AG08396 (cell line): ENCODE results near the gene NME3.
A peak's percentile ranks its signal among the peaks of the same experiment; 100 is the strongest.

Experiments
- DNase-seq: peaks from one replicate; pipeline ENCODE4 v3.0.0; 2012; ENCODE audit warnings: low spot score, mixed read lengths

Gene NME3

GRCh38 chr16:1780677-1781072, 9.3 kb upstream of the NME3 start:
- no peak for DNase-seq

GRCh38 chr16:1779741-1780676, 8.7 kb upstream of the NME3 start:
- no peak for DNase-seq

GRCh38 chr16:1779234-1779701, 7.9 kb upstream of the NME3 start:
- DNase-seq, result no peak

- DNase-seq, result no peak
Measured at GRCh38 chr16:1778200-1779179, 7.1 kb upstream of the NME3 start.

- no peak for DNase-seq
Measured at GRCh38 chr16:1777375-1778199, 6.2 kb upstream of the NME3 start.

GRCh38 chr16:1776991-1777374, 5.6 kb upstream of the NME3 start:
- DNase-seq, result no peak

- no peak for DNase-seq
Measured at GRCh38 chr16:1776672-1776955, 5.3 kb upstream of the NME3 start.

- DNase-seq, result no peak
Measured at GRCh38 chr16:1775846-1776671, 4.7 kb upstream of the NME3 start.

GRCh38 chr16:1775006-1775845, 3.9 kb upstream of the NME3 start:
- DNase-seq, result no peak

GRCh38 chr16:1774448-1774780, 3.1 kb upstream of the NME3 start:
- no peak for DNase-seq

GRCh38 chr16:1773703-1774447, 2.5 kb upstream of the NME3 start:
- peak; percentile 68 for DNase-seq

GRCh38 chr16:1772908-1773702, 1.8 kb upstream of the NME3 start, which contains the start of gene MRPS34:
Gene MRPS34 (minus strand): TSS chr16:1773134. CDS start chr16:1773119, 15 bp downstream.
- peak; percentile 92 for DNase-seq

- peak; percentile 59 for DNase-seq
Measured at GRCh38 chr16:1772362-1772907, 1.1 kb upstream of the NME3 start, which contains the start of gene EME2. Gene EME2 (plus strand): TSS chr16:1772810. CDS start chr16:1773228, 418 bp downstream.

GRCh38 chr16:1771864-1772361, 570 bp upstream of the NME3 start:
- no peak for DNase-seq

GRCh38 chr16:1770328-1771187, 785 bp downstream of the NME3 start:
- DNase-seq, result peak; percentile 81

- no peak for DNase-seq
Measured at GRCh38 chr16:1769402-1770300, 1.7 kb downstream of the NME3 start.
